SU-DHL-6 (cell line): ENCODE data around the gene YIPF3.
"Not testable (repeated sequence)": the region's sequence is repeated elsewhere in the genome, so short reads cannot be mapped to it uniquely, and the experiment has no call there.

Source experiments
- H2AFZ ChIP-seq: fragments of 200-600 bp; sonication (generic); 2 replicates; pipeline ENCODE4 v1.6.1; 2014; ENCODE audit warnings: low read depth, mild to moderate bottlenecking, moderate library complexity, mixed read lengths, antibody characterized with exemption, low read length; ENCODE audit not compliant: severe bottlenecking
- H3F3A ChIP-seq: fragments of 200-600 bp; shearing (Covaris generic); 2 replicates; pipeline ENCODE4 v1.6.0; 2016; ENCODE audit warnings: antibody characterized with exemption, mild to moderate bottlenecking; ENCODE audit not compliant: insufficient read depth
- H3K27ac ChIP-seq: fragments of 200-600 bp; sonication (generic); 2 replicates; pipeline ENCODE4 v1.5.1; 2016; ENCODE audit warnings: low read depth, mild to moderate bottlenecking, low read length, moderate library complexity, mixed read lengths
- H3K27me3 ChIP-seq: fragments of 200-600 bp; sonication (generic), shearing (Covaris generic); 2 replicates; pipeline ENCODE4 v1.6.0; 2014; ENCODE audit warnings: mild to moderate bottlenecking, low read length
- H3K36me3 ChIP-seq: fragments of 200-600 bp; sonication (generic); 2 replicates; pipeline ENCODE4 v1.6.1; 2014; ENCODE audit warnings: mild to moderate bottlenecking, low read length, mixed read lengths
- H3K4me2 ChIP-seq: fragments of 300-600, 200-600 bp; shearing (Covaris generic), sonication (generic); 2 replicates; pipeline ENCODE4 v1.6.0; 2014; ENCODE audit warnings: low read length, low read depth, mild to moderate bottlenecking; ENCODE audit not compliant: poor library complexity, severe bottlenecking
- H3K4me3 ChIP-seq: fragments of 200-600 bp; sonication (generic); 2 replicates; pipeline ENCODE4 v1.5.1; 2014; ENCODE audit warnings: antibody characterized with exemption, low read length, mild to moderate bottlenecking, mixed read lengths; ENCODE audit not compliant: insufficient read depth, poor library complexity, severe bottlenecking
- H3K79me2 ChIP-seq: fragments of 200-600 bp; sonication (generic); 2 replicates; pipeline ENCODE4 v1.6.1; 2014; ENCODE audit warnings: mild to moderate bottlenecking, low read length, moderate library complexity; ENCODE audit not compliant: insufficient read depth
- H3K9ac ChIP-seq: fragments of 200-600 bp; sonication (generic); 2 replicates; pipeline ENCODE4 v1.7.0; 2014; ENCODE audit warnings: mild to moderate bottlenecking, low read length
- H3K9me2 ChIP-seq: fragments of 200-600 bp; sonication (generic); replicated peaks from 2 replicates; pipeline ENCODE4 v1.6.1; 2014; ENCODE audit warnings: low read length; ENCODE audit not compliant: insufficient read depth
- H3K9me3 ChIP-seq: fragments of 200-600 bp; sonication (generic); 2 replicates; pipeline ENCODE4 v1.6.1; 2014; ENCODE audit warnings: low read length, mixed read lengths; ENCODE audit not compliant: insufficient read depth
- H4K20me1 ChIP-seq: fragments of 200-600 bp; sonication (generic); 2 replicates; pipeline ENCODE4 v1.6.1; 2014; ENCODE audit warnings: low read depth, mild to moderate bottlenecking, antibody characterized with exemption, low read length, moderate library complexity, mixed read lengths
- EZH2phosphoT487 ChIP-seq: fragments of 200-600 bp; sonication (generic), shearing (Covaris generic); conservative IDR thresholded peaks from 2 replicates; pipeline ENCODE4 v1.6.1; 2018; ENCODE audit warnings: mild to moderate bottlenecking, antibody characterized with exemption, low read length, moderate library complexity, mixed read lengths
- TF ChIP-seq, protein P1 (sequence below): fragments of 200-600 bp; sonication (generic); IDR thresholded peaks from one replicate; pipeline ENCODE4 v1.5.1; 2017; ENCODE audit warnings: antibody characterized with exemption, mild to moderate bottlenecking, low read length, moderate library complexity; ENCODE audit not compliant: insufficient read depth, poor library complexity, severe bottlenecking

The YIPF3 gene

GRCh38 chr6:43468240-43468639 lies 48.5 kb downstream of the YIPF3 start:
- no peak for TF ChIP-seq EZH2phosphoT487
- TF ChIP-seq, protein P1, sequence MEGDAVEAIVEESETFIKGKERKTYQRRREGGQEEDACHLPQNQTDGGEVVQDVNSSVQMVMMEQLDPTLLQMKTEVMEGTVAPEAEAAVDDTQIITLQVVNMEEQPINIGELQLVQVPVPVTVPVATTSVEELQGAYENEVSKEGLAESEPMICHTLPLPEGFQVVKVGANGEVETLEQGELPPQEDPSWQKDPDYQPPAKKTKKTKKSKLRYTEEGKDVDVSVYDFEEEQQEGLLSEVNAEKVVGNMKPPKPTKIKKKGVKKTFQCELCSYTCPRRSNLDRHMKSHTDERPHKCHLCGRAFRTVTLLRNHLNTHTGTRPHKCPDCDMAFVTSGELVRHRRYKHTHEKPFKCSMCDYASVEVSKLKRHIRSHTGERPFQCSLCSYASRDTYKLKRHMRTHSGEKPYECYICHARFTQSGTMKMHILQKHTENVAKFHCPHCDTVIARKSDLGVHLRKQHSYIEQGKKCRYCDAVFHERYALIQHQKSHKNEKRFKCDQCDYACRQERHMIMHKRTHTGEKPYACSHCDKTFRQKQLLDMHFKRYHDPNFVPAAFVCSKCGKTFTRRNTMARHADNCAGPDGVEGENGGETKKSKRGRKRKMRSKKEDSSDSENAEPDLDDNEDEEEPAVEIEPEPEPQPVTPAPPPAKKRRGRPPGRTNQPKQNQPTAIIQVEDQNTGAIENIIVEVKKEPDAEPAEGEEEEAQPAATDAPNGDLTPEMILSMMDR, result no peak
- Histone ChIP-seq H2AFZ (no peak overlapping the region), H3K36me3 (no peaks in the 10 kb centered on the region), H3K9me2 (no peaks in the 10 kb centered on the region), H3K27me3 (no peaks in the 10 kb centered on the region), H3F3A (no peaks in the 10 kb centered on the region), H3K9ac (no peak overlapping the region), H3K79me2 (no peaks in the 10 kb centered on the region), H4K20me1 (no peaks in the 10 kb centered on the region), H3K9me3 (no peaks in the 10 kb centered on the region), H3K27ac (no peak overlapping the region), H3K4me2 (no peak overlapping the region), H3K4me3 (no peak overlapping the region)

DNA sequence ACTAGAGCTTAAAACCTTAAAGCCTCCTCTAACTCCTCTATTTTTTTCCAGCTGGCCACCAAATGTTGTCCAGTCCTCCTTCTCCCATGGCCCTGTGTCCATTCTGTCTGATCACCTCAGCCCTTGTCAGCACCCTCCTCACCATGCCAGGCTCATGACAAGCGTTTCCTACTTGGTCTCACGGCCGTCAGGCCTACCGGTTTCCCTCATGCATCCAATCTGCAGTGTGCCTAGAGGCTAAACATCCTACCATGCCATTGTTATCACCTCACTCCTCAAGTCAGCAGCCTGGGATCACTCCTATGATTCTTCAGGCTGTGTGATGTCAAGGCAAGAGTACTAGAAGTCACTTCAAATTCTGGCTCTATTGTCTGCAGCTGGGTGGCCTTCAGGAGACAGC lies 49.0 kb downstream of the YIPF3 start:
- H4K20me1 ChIP-seq, result no peaks in the 10 kb centered on the region
- H3K36me3 ChIP-seq, result no peaks in the 10 kb centered on the region

DNA sequence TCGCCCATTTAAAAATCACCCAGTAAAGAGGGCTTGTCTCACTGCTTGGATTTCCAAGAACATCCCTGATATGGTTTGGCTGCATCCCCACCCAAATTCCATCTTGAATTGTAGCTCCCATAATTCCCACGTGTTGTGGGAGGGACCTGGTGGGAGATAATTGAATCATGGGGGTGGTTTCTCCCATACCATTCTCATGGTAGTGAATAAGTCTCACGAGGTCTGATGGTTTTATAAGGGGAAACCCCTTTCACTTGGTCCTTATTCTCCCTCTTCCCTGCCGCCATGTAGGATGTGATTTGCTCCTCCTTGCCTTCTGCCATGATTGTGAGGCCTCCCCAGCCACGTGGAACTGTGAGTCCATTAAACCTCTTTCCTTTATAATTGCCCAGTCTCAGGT lies 49.5 kb downstream of the YIPF3 start:
- not testable (repeated sequence) for H4K20me1 ChIP-seq, H3K27me3 ChIP-seq, H3K36me3 ChIP-seq, H3K9ac ChIP-seq, H3K27ac ChIP-seq, H3F3A ChIP-seq, H2AFZ ChIP-seq, H3K9me2 ChIP-seq, H3K9me3 ChIP-seq, H3K79me2 ChIP-seq, H3K4me2 ChIP-seq, H3K4me3 ChIP-seq

More for the DNA sequence above, 49.0 kb downstream of the YIPF3 start:
- H3K27ac ChIP-seq, result no peak overlapping the region
- H3K9ac ChIP-seq, result no peak overlapping the region
- H3K4me2 ChIP-seq, result no peak overlapping the region
- no peaks in the 10 kb centered on the region for H3F3A ChIP-seq
- H3K9me2 ChIP-seq, result no peaks in the 10 kb centered on the region
- no peak overlapping the region for H2AFZ ChIP-seq
- H3K4me3 ChIP-seq, result no peak overlapping the region
- no peaks in the 10 kb centered on the region for H3K27me3 ChIP-seq
- no peaks in the 10 kb centered on the region for H3K79me2 ChIP-seq
- no peaks in the 10 kb centered on the region for H3K9me3 ChIP-seq
- no peak for TF ChIP-seq EZH2phosphoT487
- TF ChIP-seq, protein P1, result no peak

GRCh38 chr6:43465948-43466347 lies 50.8 kb downstream of the YIPF3 start:
- Histone ChIP-seq H3K36me3 (no peaks in the 10 kb centered on the region), H3F3A (no peaks in the 10 kb centered on the region), H3K4me2 (no peak overlapping the region), H3K79me2 (no peaks in the 10 kb centered on the region), H3K9me2 (no peaks in the 10 kb centered on the region), H3K9me3 (no peaks in the 10 kb centered on the region), H3K27me3 (no peaks in the 10 kb centered on the region), H3K27ac (no peak overlapping the region), H4K20me1 (no peaks in the 10 kb centered on the region), H3K4me3 (no peak overlapping the region), H2AFZ (no peak overlapping the region), H3K9ac (no peak overlapping the region)
- TF ChIP-seq, protein P1, result no peak
- no peak for TF ChIP-seq EZH2phosphoT487
